Endothelial cell of umbilical vein (primary cell): ENCODE measurements around the gene UBE2M. TPM values are rescaled to one million over a fixed set of nuclear protein-coding genes. Genes with fewer than 3 reads are reported as not detected.
"Not testable (repeated sequence)": the region's sequence is repeated elsewhere in the genome, so short reads cannot be mapped to it uniquely, and the experiment has no call there.

Source experiments
- BruUV-seq: library from RNA; stranded (reverse); fragments of 400-500 nt; replicated peaks from 2 replicates; lab custom pipeline; 2021; lab: Mats Ljungman, UMichigan
- CTCF ChIA-PET: fragments of 300-600, 350-600 bp; sonication (Branson Sonifier 250); formaldehyde crosslinking; loops from one replicate; lab custom pipeline; 2021; ENCODE audit warnings: antibody characterized with exemption, inconsistent platforms; lab: Charles Lee
- POLR2A ChIA-PET: fragments of 300-600, 350-600 bp; sonication (Branson Sonifier 250); formaldehyde crosslinking; loops from one replicate; lab custom pipeline; 2021; ENCODE audit warnings: antibody characterized with exemption, inconsistent platforms; lab: Charles Lee
- DNase-seq: peaks from one replicate; pipeline ENCODE4 v3.0.0-alpha.2; 2011; ENCODE audit warnings: low read depth, low spot score
- FAIRE-seq: peaks from 2 replicates; lab custom pipeline; 2011; peaks lifted over from hg19 to GRCh38; lab: Jason Lieb, UNC
- H2AFZ ChIP-seq: 2 replicates; pipeline ENCODE4 v1.6.0; 2012; ENCODE audit warnings: low read depth, low read length, control low read depth, inconsistent platforms
- H3K27ac ChIP-seq: 2 replicates; pipeline ENCODE4 v1.5.1; 2011; ENCODE audit warnings: low read depth, mild to moderate bottlenecking, control low read depth, low read length, moderate library complexity; ENCODE audit not compliant: insufficient read depth
- H3K27me3 ChIP-seq, 2 experiments: 2 replicates each; pipeline versions ENCODE4 v1.6.0 to v1.6.1; 2011; ENCODE audit warnings: low read length in 2 of 2, mixed read lengths in 1 of 2; ENCODE audit not compliant: control insufficient read depth in 2 of 2, insufficient read depth in 2 of 2
- H3K36me3 ChIP-seq, 2 experiments: 2 replicates in 1 of 2; 3 replicates in 1 of 2; pipeline ENCODE4 v1.5.1; 2011; ENCODE audit warnings: low read length in 2 of 2, mild to moderate bottlenecking in 1 of 2, moderate library complexity in 1 of 2; ENCODE audit not compliant: control insufficient read depth in 2 of 2, insufficient read depth in 2 of 2; ENCODE audit errors: extremely low read depth in 1 of 2
- H3K4me1 ChIP-seq: 3 replicates; pipeline ENCODE4 v1.5.1; 2011; ENCODE audit warnings: mild to moderate bottlenecking, low read length; ENCODE audit not compliant: control insufficient read depth, insufficient read depth; ENCODE audit errors: extremely low read depth
- H3K4me2 ChIP-seq: 2 replicates; pipeline ENCODE4 v1.6.1; 2011; ENCODE audit warnings: low read length, control low read depth, mixed read lengths; ENCODE audit not compliant: insufficient read depth
- H3K4me3 ChIP-seq, 3 experiments: fragments of 200-600 bp in 1 of 3; sonication (generic), shearing (Covaris generic) in 1 of 3; replicated peaks in 1 of 3; 2 replicates each; pipeline ENCODE4 v1.5.1; 2011 to 2016; ENCODE audit warnings: control low read depth in 3 of 3, low read length in 3 of 3, mild to moderate bottlenecking in 2 of 3, inconsistent platforms in 1 of 3, low read depth in 1 of 3, moderate library complexity in 1 of 3; ENCODE audit not compliant: insufficient read depth in 1 of 3
- H3K79me2 ChIP-seq: 2 replicates; pipeline ENCODE4 v1.6.0; 2012; ENCODE audit warnings: low read length, inconsistent platforms; ENCODE audit not compliant: control insufficient read depth, insufficient read depth
- H3K9ac ChIP-seq: replicated peaks from 2 replicates; pipeline ENCODE3; 2011; ENCODE audit warnings: low read length, control low read depth; ENCODE audit not compliant: insufficient read depth; ENCODE audit errors: extremely low read depth
- H3K9me1 ChIP-seq: replicated peaks from 3 replicates; pipeline ENCODE4 v1.6.0; 2011; ENCODE audit warnings: mild to moderate bottlenecking, low read length; ENCODE audit not compliant: control insufficient read depth, insufficient read depth; ENCODE audit errors: extremely low read depth
- H3K9me3 ChIP-seq: replicated peaks from 2 replicates; pipeline ENCODE4 v1.5.1; 2012; ENCODE audit warnings: low read length, inconsistent platforms; ENCODE audit not compliant: control insufficient read depth, insufficient read depth
- H4K20me1 ChIP-seq: replicated peaks from 2 replicates; pipeline ENCODE3; 2011; ENCODE audit warnings: mild to moderate bottlenecking, low read length; ENCODE audit not compliant: control insufficient read depth, insufficient read depth; ENCODE audit errors: extremely low read depth
- JUN ChIP-seq: IDR thresholded peaks from 2 replicates; pipeline ENCODE4 v1.6.1; 2011; ENCODE audit warnings: borderline replicate concordance, low read depth; ENCODE audit not compliant: insufficient read length, insufficient read depth
- POLR2A ChIP-seq: IDR thresholded peaks from 2 replicates; pipeline ENCODE4 v1.6.1; 2012; ENCODE audit warnings: low read depth, mild to moderate bottlenecking, control low read depth, low read length
- POLR2AphosphoS5 ChIP-seq: IDR thresholded peaks from 2 replicates; pipeline ENCODE4 v1.6.1; 2012; ENCODE audit warnings: low read depth, mild to moderate bottlenecking, control low read depth, low read length, moderate library complexity; ENCODE audit not compliant: insufficient read depth
- dilution Hi-C: fragments of 300-500 bp; cut with MboI; formaldehyde crosslinking; loops from one replicate; pipeline ENCODE4 v1.15.0; 2019; ENCODE audit warnings: low sequenced_read_pairs; ENCODE audit not compliant: extremely low pct_ligation_motif_present
- intact Hi-C: fragments of 100-400 bp; cut with micrococcal nuclease; formaldehyde crosslinking; loops from one replicate; pipeline ENCODE4 v1.10.0; 2022
- polyA plus RNA-seq, 4 experiments: library from polyadenylated mRNA; depleted of rRNA in 3 of 4; stranded (reverse) in 3 of 4; unstranded in 1 of 4; fragments of >200 nt; gene quantifications; 2 replicates each; pipeline versions ENCODE4 v1.2.1 to v1.2.3, GENCODE V29; 2011 to 2012; ENCODE audit warnings: missing spikeins in 1 of 4
- total RNA-seq: library from RNA; stranded (reverse); gene quantifications from 2 replicates; pipeline ENCODE4 v1.2.3, GENCODE V29; 2021

UBE2M gene
- total and polyA plus RNA-seq, 2 donors (not counting 3 experiments of a cell fraction or from before 2014, with no cell fraction given), result 87.8 to 102 TPM

DNA sequence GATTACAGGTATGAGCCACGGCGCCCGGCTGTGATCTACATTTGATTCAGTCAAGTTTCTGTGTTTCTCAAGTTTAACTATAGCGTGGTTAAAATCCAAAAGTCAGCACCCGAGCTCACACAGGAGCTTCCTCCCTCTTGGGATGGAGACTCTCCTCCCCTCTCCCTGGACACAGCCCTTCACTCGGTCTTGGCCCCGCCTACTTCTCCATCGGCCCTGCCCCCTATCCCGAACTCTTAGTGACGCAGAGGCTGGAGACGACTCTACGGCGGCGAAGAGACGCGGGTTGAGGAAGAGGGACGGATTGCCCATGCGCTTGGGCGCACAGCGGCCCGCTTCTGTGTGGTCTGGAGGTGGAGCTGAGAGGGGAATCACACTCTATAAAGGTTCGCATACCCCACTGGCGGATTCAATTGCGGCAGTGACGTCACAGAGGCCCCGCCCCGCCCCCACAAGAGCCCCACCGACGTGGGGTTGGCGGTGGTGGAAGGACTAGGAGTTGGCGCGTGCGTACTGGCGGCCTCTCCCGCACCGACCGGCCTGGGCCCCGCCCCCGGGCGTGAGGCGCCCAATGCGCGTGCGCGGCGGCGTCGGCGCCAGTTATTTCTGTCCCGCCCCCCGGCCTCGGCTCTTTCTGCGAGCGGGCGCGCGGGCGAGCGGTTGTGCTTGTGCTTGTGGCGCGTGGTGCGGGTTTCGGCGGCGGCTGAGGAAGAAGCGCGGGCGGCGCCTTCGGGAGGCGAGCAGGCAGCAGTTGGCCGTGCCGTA is 14.4 kb downstream of the UBE2M start, which contains the start of gene TRIM28:
Gene TRIM28, plus strand, starts transcription at position 239 of the 765 bp plus-strand sequence. CDS start 694 bp downstream, outside the sequence.
- FAIRE-seq (peak; percentile 99), DNase-seq (peak; percentile 99)
- ChIA-PET CTCF (interaction anchor here (0.6 to 3.2 kb wide), 8 partner anchors 9 to 37 kb away, joined by 3 to 52 read pairs (median 7); partner anchors contain the start of genes CHMP2A, UBE2M and ZBTB45), POLR2A (interaction anchor here (0.6 to 1.8 kb wide), 11 partner anchors 10 to 37 kb away, joined by 3 to 20 read pairs (median 4); partner anchors contain the start of genes CHMP2A and ZBTB45)
- peaks cover 45% of the 10 kb centered on the region for H3K79me2 ChIP-seq
- H3K9ac ChIP-seq, result peak within 1 kb of the TSS; percentile 71
- TF ChIP-seq POLR2A (peak; percentile 83), POLR2AphosphoS5 (peak; percentile 99), JUN (no peak)
- H3K9me3 ChIP-seq, result no peaks in the 10 kb centered on the region
- peaks cover 5 to 18% of the 10 kb centered on the region in 2 experiments for H3K36me3 ChIP-seq
- dilution Hi-C loops, result no loop called here
- TSS peak; percentile 97 for BruUV-seq
- peaks cover 15% of the 10 kb centered on the region for H3K4me1 ChIP-seq
- intact Hi-C loops, result loop anchor here (1.0 kb wide), 4 partner anchors 10 to 29 kb away; partner anchors contain the start of genes MZF1 and ZBTB45
- H3K9me1 ChIP-seq, result no peaks in the 10 kb centered on the region
- H2AFZ ChIP-seq, result peak within 1 kb of the TSS; percentile 47
- peak within 1 kb of the TSS; percentile 82 to 94 (median 85) for H3K4me3 ChIP-seq
- H3K27ac ChIP-seq, result peak within 1 kb of the TSS; percentile 87
- H3K4me2 ChIP-seq, result peak within 1 kb of the TSS; percentile 51
- peaks cover 8 to 10% of the 10 kb centered on the region in 2 experiments for H3K27me3 ChIP-seq
- peaks cover 4% of the 10 kb centered on the region for H4K20me1 ChIP-seq

DNA sequence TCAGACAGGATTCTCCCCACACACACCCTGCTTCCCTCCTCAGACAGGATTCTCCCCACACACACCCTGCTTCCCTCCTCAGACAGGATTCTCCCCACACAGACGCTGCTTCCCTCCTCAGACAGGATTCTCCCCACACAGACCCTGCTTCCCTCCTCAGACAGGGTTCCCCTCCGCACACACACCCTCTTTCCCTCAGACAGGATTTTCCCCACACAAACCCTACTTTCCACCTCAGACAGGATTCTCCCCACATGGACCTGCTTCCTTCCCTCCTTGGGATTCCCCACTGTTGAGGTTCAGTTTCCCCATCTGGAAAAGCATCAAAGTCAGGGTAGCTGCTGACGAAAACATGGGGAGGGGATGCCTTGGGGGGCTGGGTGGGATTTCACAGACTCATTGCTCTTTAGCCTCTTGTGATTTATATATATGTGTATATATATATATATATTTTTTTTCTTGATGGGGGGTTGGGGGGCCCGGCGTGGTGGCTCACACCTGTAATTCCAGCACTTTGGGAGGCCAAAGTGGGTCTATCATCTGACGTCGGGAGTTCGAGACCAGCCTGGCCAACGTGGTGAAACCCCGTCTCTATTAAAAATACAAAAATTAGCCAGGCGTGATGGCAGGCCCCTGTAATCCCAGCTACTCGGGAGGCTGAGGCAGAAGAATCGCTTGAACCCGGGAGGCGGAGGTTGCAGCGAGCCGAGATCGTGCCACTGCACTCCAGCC is 15.6 kb downstream of the UBE2M start:
- H3K36me3 ChIP-seq, FAIRE-seq, H4K20me1 ChIP-seq, H3K9me3 ChIP-seq, BruUV-seq, H3K4me3 ChIP-seq, H2AFZ ChIP-seq, H3K9me1 ChIP-seq, H3K27ac ChIP-seq, H3K4me2 ChIP-seq, intact Hi-C loops, DNase-seq, dilution Hi-C loops, H3K9ac ChIP-seq: not testable (repeated sequence)
- CTCF ChIA-PET, result interaction anchor here (1.0 to 3.2 kb wide), 3 partner anchors 11 to 29 kb away, joined by 3 to 52 read pairs (median 25); partner anchors contain the start of gene ZBTB45
- Histone ChIP-seq H3K4me1 (peaks cover 21% of the 10 kb centered on the region), H3K79me2 (peaks cover 33% of the 10 kb centered on the region), H3K27me3 (peaks cover 12 to 15% of the 10 kb centered on the region in 2 experiments)
- POLR2A ChIA-PET, result interaction anchor here (1.0 to 1.8 kb wide), 4 partner anchors 12 to 29 kb away, joined by 3 to 20 read pairs (median 12); partner anchors contain the start of genes CHMP2A and ZBTB45

DNA sequence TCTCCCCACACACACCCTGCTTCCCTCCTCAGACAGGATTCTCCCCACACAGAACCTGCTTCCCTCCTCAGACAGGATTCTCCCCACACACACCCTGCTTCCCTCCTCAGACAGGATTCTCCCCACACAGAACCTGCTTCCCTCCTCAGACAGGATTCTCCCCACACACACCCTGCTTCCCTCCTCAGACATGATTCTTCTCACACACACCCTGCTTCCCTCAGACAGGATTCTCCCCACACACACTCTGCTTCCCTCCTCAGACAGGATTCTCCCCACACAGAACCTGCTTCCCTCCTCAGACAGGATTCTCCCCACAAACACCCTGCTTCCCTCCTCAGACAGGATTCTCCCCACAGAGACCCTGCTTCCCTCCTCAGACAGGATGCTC is 19.2 kb downstream of the UBE2M start:
- H3K9ac ChIP-seq, H3K9me1 ChIP-seq, H3K79me2 ChIP-seq, intact Hi-C loops, H2AFZ ChIP-seq, H4K20me1 ChIP-seq, FAIRE-seq, H3K36me3 ChIP-seq, dilution Hi-C loops, BruUV-seq, H3K27ac ChIP-seq, DNase-seq, H3K4me2 ChIP-seq, CTCF ChIA-PET, H3K4me3 ChIP-seq, POLR2A ChIA-PET, H3K9me3 ChIP-seq, H3K4me1 ChIP-seq: not testable (repeated sequence)
- H3K27me3 ChIP-seq, result peaks cover 12 to 15% of the 10 kb centered on the region in 2 experiments
